Measurements from ENCODE around the gene SIGLEC11.

DNA sequence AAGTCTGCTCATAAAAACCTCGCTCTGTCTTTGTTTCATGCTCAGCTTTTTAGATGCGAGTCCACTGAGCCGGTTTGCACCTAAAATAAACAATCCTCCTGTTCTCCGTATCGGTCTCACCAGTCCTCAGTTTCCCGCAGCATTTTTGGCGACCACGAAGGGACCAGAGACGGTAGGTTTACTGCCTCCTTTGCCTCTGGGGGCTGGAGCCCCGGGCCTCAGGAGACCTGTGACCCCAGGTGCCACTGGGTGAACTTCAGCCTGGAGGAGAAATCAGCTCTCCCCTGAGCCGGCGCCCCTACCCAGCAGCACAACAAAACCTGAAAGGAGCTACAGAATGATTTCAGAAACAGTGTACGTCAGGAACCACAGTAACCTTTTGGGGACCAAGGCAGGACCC, 8.1 kb downstream of the SIGLEC11 start:
- TF ChIP-seq GATA2 (IDR thresholded peaks at IDR 0.05; ENCODE audit: low read depth, low read length) (no peak), GATA3 (IDR thresholded peaks at IDR 0.05; ENCODE audit: low read depth, low read length) (no peak)
